GM04503 (cell line): ENCODE data around the gene LAIR2.
"Not testable (repeated sequence)": the region's sequence is repeated elsewhere in the genome, so short reads cannot be mapped to it uniquely, and the experiment has no call there.

Experiments
- DNase-seq: peaks from one replicate; pipeline ENCODE4 v3.0.0-alpha.2; 2012; ENCODE audit warnings: low read depth

LAIR2 gene

GRCh38 chr19:54493967-54494585 lies 8.6 kb upstream of the LAIR2 start:
- no peak for DNase-seq

- DNase-seq: not testable (repeated sequence)
These were observed 7.3 kb upstream of the LAIR2 start for GRCh38 chr19:54495284-54495683.

- not testable (repeated sequence) for DNase-seq
These were observed 4.7 kb upstream of the LAIR2 start for GRCh38 chr19:54497747-54498450.

GRCh38 chr19:54498451-54498772 lies 4.2 kb upstream of the LAIR2 start:
- DNase-seq: not testable (repeated sequence)

- DNase-seq: not testable (repeated sequence)
These were observed 2.9 kb downstream of the LAIR2 start for GRCh38 chr19:54505542-54505941.

- DNase-seq: no peak
These were observed 3.4 kb downstream of the LAIR2 start for GRCh38 chr19:54506079-54506478.

GRCh38 chr19:54507038-54507717 lies 4.5 kb downstream of the LAIR2 start:
- not testable (repeated sequence) for DNase-seq

GRCh38 chr19:54507824-54508223 lies 5.2 kb downstream of the LAIR2 start:
- DNase-seq: no peak

GRCh38 chr19:54508487-54508886 lies 5.9 kb downstream of the LAIR2 start:
- not testable (repeated sequence) for DNase-seq

GRCh38 chr19:54509200-54509940 lies 6.7 kb downstream of the LAIR2 start:
- not testable (repeated sequence) for DNase-seq

GRCh38 chr19:54515156-54515555 lies 12.5 kb downstream of the LAIR2 start:
- DNase-seq: no peak

- DNase-seq: no peak
These were observed 14.9 kb downstream of the LAIR2 start for GRCh38 chr19:54517483-54517882.

- no peak for DNase-seq
These were observed 16.2 kb downstream of the LAIR2 start for GRCh38 chr19:54518844-54519243.

GRCh38 chr19:54521022-54521859 lies 18.6 kb downstream of the LAIR2 start:
- DNase-seq: no peak

GRCh38 chr19:54521860-54522513 lies 19.4 kb downstream of the LAIR2 start:
- DNase-seq: no peak

GRCh38 chr19:54523403-54523802 lies 20.8 kb downstream of the LAIR2 start:
- DNase-seq: no peak

- no peak for DNase-seq
These were observed 23.0 kb downstream of the LAIR2 start for GRCh38 chr19:54525636-54526035.

- no peak for DNase-seq
These were observed 24.3 kb downstream of the LAIR2 start for GRCh38 chr19:54526972-54527371.

- no peak for DNase-seq
These were observed 28.2 kb downstream of the LAIR2 start for GRCh38 chr19:54530866-54531265.

- no peak for DNase-seq
These were observed 29.9 kb downstream of the LAIR2 start for GRCh38 chr19:54532528-54532927.

GRCh38 chr19:54533476-54533875 lies 30.8 kb downstream of the LAIR2 start:
- no peak for DNase-seq
